Stimulated activated CD8-positive, alpha-beta memory T cell treated with anti-CD3 and anti-CD28 coated beads, Interleukin-15, amount 100 ng/mL, for 1 hour (primary cell): Measurements from ENCODE around the gene CIP2A.

Experiments used
- DNase-seq: peaks from one replicate; pipeline ENCODE4 v3.0.0-alpha.2; 2020; ENCODE audit warnings: low read depth

Gene CIP2A

DNA sequence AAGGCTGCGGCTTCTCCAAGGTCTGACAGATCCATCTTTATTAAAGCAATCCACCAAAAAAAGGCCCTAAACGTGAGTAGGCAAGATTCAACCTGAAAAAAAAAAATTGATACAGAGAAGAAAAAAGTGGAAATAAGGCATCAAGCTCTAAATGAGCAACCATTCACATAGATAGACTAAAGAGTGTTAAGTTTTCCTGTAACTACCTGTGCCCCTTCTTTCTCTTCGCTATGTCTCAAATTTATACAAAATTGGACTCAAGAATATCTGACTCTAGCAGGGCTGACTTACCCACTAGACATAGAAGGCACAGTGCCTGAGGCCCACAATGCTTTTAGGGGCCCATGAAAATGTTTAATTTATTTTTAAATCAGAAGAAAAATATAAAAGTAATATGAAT lies 78.7 kb downstream of the CIP2A start, which contains the start of gene MYH15:
Gene MYH15 (minus strand): TSS at position 101 of the 400 bp plus-strand sequence. CDS start 66 bp downstream, at position 35.
- DNase-seq = no peak

DNA sequence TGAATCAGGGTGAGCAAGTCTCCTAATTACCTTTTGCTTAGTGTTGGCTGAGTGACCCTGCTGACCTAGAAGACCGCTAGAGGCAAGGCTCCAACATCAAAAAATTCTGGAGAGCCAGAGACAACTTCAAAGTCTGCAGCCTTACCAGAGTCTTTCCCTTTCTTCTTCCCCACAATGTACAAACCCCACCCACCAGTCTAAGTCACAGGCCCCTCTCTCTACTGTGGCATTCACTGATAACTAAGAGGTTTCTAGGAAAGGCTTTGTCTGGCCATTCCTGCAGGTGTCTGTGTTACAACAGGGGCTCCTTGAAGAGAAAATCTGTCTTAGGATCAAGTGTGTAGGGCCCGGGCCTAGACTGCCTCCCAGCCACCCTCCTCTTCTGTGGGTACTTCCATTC lies 79.4 kb downstream of the CIP2A start:
- DNase-seq = no peak

DNA sequence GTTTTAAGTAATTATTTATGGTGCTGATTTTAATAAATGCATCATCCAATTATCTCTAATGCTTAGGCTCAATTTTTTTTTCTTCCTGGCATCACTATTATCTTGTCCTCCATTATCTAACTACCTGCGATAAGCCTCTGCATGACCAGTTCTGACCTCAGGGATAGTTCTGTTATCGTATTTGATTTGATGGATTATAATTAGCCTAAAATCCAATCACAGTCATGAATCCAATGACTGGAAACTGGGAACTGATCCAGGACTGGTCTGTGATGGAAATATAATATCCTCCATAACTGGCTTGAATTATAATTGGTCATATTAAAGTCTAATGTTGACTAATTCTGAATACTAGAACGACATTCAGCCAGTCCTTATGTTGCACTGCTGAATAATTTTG lies 80.0 kb downstream of the CIP2A start:
- DNase-seq = no peak

DNA sequence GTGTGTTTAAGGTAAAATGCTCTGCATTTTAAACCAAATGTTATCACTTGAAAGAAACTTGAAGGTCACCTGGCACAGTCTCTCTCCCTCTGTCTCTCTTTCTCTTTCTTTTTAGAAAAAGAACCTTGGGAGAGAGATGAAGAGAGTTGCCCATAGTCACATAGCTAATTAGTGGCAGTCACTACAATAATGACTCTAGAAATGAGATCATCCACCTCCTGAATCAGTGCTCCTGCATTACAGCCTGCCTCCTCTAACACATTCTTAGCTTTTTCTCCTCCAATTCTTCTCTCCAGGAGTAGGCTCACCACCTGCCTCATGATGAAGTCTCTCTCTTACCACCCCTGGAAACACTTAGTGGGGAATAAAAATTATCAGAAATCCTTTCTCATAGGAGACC lies 81.3 kb downstream of the CIP2A start:
- DNase-seq = no peak

DNA sequence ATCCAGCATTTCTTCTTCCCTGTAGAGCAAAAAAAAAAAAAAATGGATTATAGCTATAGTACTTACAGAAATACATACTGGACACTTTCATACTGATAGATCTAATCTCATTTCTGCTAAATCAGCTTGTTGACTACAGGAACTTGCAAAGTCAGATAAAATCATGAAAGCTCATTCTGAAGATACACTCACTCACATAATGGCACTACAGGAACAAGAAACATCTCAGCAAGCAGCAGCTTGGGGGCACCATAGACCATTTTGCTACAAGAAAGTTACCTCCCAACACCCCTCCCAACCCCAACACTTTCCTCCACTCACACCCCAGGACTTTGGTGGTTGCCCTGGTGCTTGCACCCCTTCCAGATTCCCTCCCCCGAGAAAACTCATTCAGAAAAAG lies 83.4 kb downstream of the CIP2A start:
- DNase-seq = no peak

DNA sequence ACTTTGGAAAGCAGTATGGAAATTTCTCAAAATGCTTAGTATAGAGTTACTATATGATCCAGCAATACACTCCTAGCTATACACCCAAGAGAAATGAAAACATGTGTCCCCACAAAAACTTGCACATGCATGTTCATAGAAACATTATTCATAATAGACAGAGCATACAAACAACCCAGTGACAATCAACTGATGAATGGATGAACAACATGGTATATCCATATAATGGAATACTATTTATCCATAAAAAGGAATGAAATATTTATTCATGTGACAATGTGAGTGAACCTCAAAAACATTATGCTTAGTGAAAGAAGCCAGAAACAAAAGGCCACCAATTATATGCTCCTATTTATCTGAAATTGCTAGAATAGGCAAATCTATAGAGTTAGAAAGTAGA lies 85.5 kb downstream of the CIP2A start:
- DNase-seq = no peak

DNA sequence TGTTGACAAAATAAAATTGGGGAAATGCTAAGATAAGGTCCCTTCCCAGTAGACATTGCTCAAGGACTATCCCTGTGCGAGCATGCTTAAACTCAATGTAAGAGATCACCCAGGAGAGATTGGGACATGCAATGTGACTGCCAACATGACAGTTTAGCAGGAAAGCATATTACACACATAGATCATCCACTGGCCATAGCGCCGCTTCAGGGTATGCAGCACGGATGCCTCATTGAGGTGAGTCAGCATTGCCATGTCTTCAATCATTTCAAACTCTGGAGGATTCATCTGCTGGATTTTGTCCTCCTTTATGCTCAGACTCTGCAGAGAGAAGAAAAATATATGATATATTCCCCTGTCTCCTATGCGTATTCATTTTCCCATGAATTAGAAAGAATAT lies 87.7 kb downstream of the CIP2A start:
- DNase-seq = no peak

DNA sequence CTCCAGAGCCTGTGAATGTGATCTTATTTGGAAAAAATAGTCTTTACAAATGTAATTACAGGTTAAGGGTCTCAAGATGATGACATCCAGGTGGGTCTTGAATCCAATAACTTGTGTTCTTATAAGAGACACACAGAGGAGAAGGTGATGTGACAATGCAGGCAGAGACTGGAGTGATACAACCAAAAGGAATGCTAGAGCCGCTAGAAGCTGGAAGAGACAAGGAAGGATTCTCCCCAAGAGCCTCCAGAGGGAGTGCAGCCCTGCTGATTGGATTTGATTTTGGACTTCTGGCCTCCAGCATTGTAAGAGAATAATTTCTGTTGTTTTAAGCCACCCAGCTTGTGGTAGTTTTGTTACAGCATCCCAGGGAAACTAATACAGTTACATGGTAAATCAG lies 88.5 kb downstream of the CIP2A start:
- no peak for DNase-seq
